ENCODE results near the gene PUM2.

Gene PUM2

GRCh38 chr2:20220806-20221554 is 129.7 kb downstream of the PUM2 start:
- Mint-ChIP-seq H3K27me3 (peaks cover 53% of the 10 kb centered on the region), H3K4me1 (no peaks in the 10 kb centered on the region), H3K27ac (ENCODE audit: low read depth) (no peak overlapping the region), H3K4me3 (no peak overlapping the region), H3K36me3 (ENCODE audit: insufficient read depth) (no peaks in the 10 kb centered on the region), H3K9me3 (no peaks in the 10 kb centered on the region)
- no peak for ATAC-seq (replicated peaks; ENCODE audit: extremely low read depth, poor library complexity, severe bottlenecking)
- no peak for DNase-seq (ENCODE audit: low spot score in 2 of 2)

- no peak for DNase-seq (ENCODE audit: low spot score in 2 of 2)
- H3K4me3 Mint-ChIP-seq: no peak overlapping the region
These were observed 130.8 kb downstream of the PUM2 start for GRCh38 chr2:20219763-20220380.

GRCh38 chr2:20218331-20219320 is 132.0 kb downstream of the PUM2 start:
- DNase-seq (ENCODE audit: low spot score in 2 of 2): no peak
- H3K9me3 Mint-ChIP-seq: no peaks in the 10 kb centered on the region
- no peaks in the 10 kb centered on the region for H3K36me3 Mint-ChIP-seq (ENCODE audit: insufficient read depth)
- H3K4me3 Mint-ChIP-seq: no peak overlapping the region
- H3K27ac Mint-ChIP-seq (ENCODE audit: low read depth): no peak overlapping the region
- peaks cover 53% of the 10 kb centered on the region for H3K27me3 Mint-ChIP-seq
- no peaks in the 10 kb centered on the region for H3K4me1 Mint-ChIP-seq
- ATAC-seq (replicated peaks; ENCODE audit: extremely low read depth, poor library complexity, severe bottlenecking): no peak

More at GRCh38 chr2:20219763-20220380, 130.8 kb downstream of the PUM2 start:
- no peaks in the 10 kb centered on the region for H3K36me3 Mint-ChIP-seq (ENCODE audit: insufficient read depth)
- H3K27ac Mint-ChIP-seq (ENCODE audit: low read depth): no peak overlapping the region
- no peaks in the 10 kb centered on the region for H3K4me1 Mint-ChIP-seq
- peaks cover 46% of the 10 kb centered on the region for H3K27me3 Mint-ChIP-seq
- ATAC-seq (replicated peaks; ENCODE audit: extremely low read depth, poor library complexity, severe bottlenecking): no peak
- H3K9me3 Mint-ChIP-seq: no peaks in the 10 kb centered on the region

- no peak for ATAC-seq (replicated peaks; ENCODE audit: extremely low read depth, poor library complexity, severe bottlenecking)
- Mint-ChIP-seq H3K27ac (ENCODE audit: low read depth) (no peak overlapping the region), H3K27me3 (peaks cover 49% of the 10 kb centered on the region), H3K4me3 (no peak overlapping the region), H3K36me3 (ENCODE audit: insufficient read depth) (no peaks in the 10 kb centered on the region), H3K4me1 (no peaks in the 10 kb centered on the region), H3K9me3 (no peaks in the 10 kb centered on the region)
- DNase-seq (ENCODE audit: low spot score in 2 of 2): no peak
These were observed 133.3 kb downstream of the PUM2 start for GRCh38 chr2:20217041-20217970.

GRCh38 chr2:20216130-20217025 is 134.3 kb downstream of the PUM2 start:
- Mint-ChIP-seq H3K4me1 (no peaks in the 10 kb centered on the region), H3K36me3 (ENCODE audit: insufficient read depth) (no peaks in the 10 kb centered on the region), H3K27me3 (peaks cover 39% of the 10 kb centered on the region), H3K9me3 (no peaks in the 10 kb centered on the region), H3K4me3 (no peak overlapping the region), H3K27ac (ENCODE audit: low read depth) (no peak overlapping the region)
- DNase-seq (ENCODE audit: low spot score in 2 of 2) (no peak), ATAC-seq (replicated peaks; ENCODE audit: extremely low read depth, poor library complexity, severe bottlenecking) (no peak)

- Mint-ChIP-seq H3K27ac (ENCODE audit: low read depth) (no peak overlapping the region), H3K4me1 (no peaks in the 10 kb centered on the region), H3K4me3 (no peak overlapping the region), H3K36me3 (ENCODE audit: insufficient read depth) (no peaks in the 10 kb centered on the region), H3K9me3 (no peaks in the 10 kb centered on the region), H3K27me3 (peaks cover 30% of the 10 kb centered on the region)
- ATAC-seq (replicated peaks; ENCODE audit: extremely low read depth, poor library complexity, severe bottlenecking) (no peak), DNase-seq (ENCODE audit: low spot score in 2 of 2) (no peak)
These were observed 135.2 kb downstream of the PUM2 start for GRCh38 chr2:20215183-20216040.

- no peak for ATAC-seq (replicated peaks; ENCODE audit: extremely low read depth, poor library complexity, severe bottlenecking)
- DNase-seq (ENCODE audit: low spot score in 2 of 2): no peak
- no peaks in the 10 kb centered on the region for H3K4me1 Mint-ChIP-seq
- no peaks in the 10 kb centered on the region for H3K9me3 Mint-ChIP-seq
- H3K4me3 Mint-ChIP-seq: no peak overlapping the region
- H3K36me3 Mint-ChIP-seq (ENCODE audit: insufficient read depth): no peaks in the 10 kb centered on the region
- peaks cover 23% of the 10 kb centered on the region for H3K27me3 Mint-ChIP-seq
- no peak overlapping the region for H3K27ac Mint-ChIP-seq (ENCODE audit: low read depth)
These were observed 136.0 kb downstream of the PUM2 start for GRCh38 chr2:20214566-20215182.

GRCh38 chr2:20213651-20214565 is 136.7 kb downstream of the PUM2 start:
- Mint-ChIP-seq H3K27me3 (peaks cover 21% of the 10 kb centered on the region), H3K4me1 (no peaks in the 10 kb centered on the region), H3K4me3 (no peak overlapping the region), H3K36me3 (ENCODE audit: insufficient read depth) (no peaks in the 10 kb centered on the region), H3K9me3 (no peaks in the 10 kb centered on the region), H3K27ac (ENCODE audit: low read depth) (no peak overlapping the region)
- DNase-seq (ENCODE audit: low spot score in 2 of 2) (no peak), ATAC-seq (replicated peaks; ENCODE audit: extremely low read depth, poor library complexity, severe bottlenecking) (no peak)

- no peaks in the 10 kb centered on the region for H3K4me1 Mint-ChIP-seq
- no peak overlapping the region for H3K27ac Mint-ChIP-seq (ENCODE audit: low read depth)
- no peak overlapping the region for H3K4me3 Mint-ChIP-seq
- no peak for ATAC-seq (replicated peaks; ENCODE audit: extremely low read depth, poor library complexity, severe bottlenecking)
- no peak for DNase-seq (ENCODE audit: low spot score in 2 of 2)
- no peaks in the 10 kb centered on the region for H3K36me3 Mint-ChIP-seq (ENCODE audit: insufficient read depth)
- H3K9me3 Mint-ChIP-seq: no peaks in the 10 kb centered on the region
- peaks cover 11% of the 10 kb centered on the region for H3K27me3 Mint-ChIP-seq
These were observed 137.7 kb downstream of the PUM2 start for GRCh38 chr2:20212871-20213503.

Measured in central memory CD8-positive, alpha-beta T cell (primary cell).